Progenitor cell of endocrine pancreas (in vitro differentiated cells): ENCODE measurements around the gene POGK. TPM values are rescaled to one million over a fixed set of nuclear protein-coding genes. Genes with fewer than 3 reads are reported as not detected.

Experiments
- DNase-seq: peaks from one replicate; pipeline ENCODE4 v3.0.0; 2021; ENCODE audit warnings: low spot score; ENCODE audit not compliant: unreplicated experiment
- H3K27ac Mint-ChIP-seq: 2 replicates; pipeline ENCODE4 v1.8.0; 2021; ENCODE audit warnings: mild to moderate bottlenecking, moderate library complexity, mixed read lengths
- H3K27me3 Mint-ChIP-seq: 2 replicates; pipeline ENCODE4 v1.8.0; 2021; ENCODE audit warnings: mixed read lengths
- H3K36me3 Mint-ChIP-seq: 2 replicates; pipeline ENCODE4 v1.8.0; 2022; ENCODE audit warnings: mixed read lengths; ENCODE audit not compliant: insufficient read depth
- H3K4me1 Mint-ChIP-seq: 2 replicates; pipeline ENCODE4 v1.8.0; 2021; ENCODE audit warnings: low read depth, mixed read lengths
- H3K4me3 Mint-ChIP-seq: 2 replicates; pipeline ENCODE4 v1.8.0; 2021; ENCODE audit warnings: low read depth, mild to moderate bottlenecking, moderate library complexity, mixed read lengths
- H3K9me3 Mint-ChIP-seq: 2 replicates; pipeline ENCODE4 v1.8.0; 2021; ENCODE audit warnings: low read depth, mixed read lengths
- total RNA-seq: library from RNA; stranded (reverse); gene quantifications from 2 replicates; pipeline ENCODE4 v1.2.1, GENCODE V29; 2021
- TF ChIP-seq, protein P1 (sequence below): fragments of 200-600 bp; sonication (generic); IDR thresholded peaks from one replicate; pipeline ENCODE4 v1.5.0; 2021; ENCODE audit warnings: antibody characterized with exemption, mild to moderate bottlenecking; ENCODE audit not compliant: unreplicated experiment

Gene POGK
- total RNA-seq, 1 donor from 2014 or later, result 49.9 TPM

DNA sequence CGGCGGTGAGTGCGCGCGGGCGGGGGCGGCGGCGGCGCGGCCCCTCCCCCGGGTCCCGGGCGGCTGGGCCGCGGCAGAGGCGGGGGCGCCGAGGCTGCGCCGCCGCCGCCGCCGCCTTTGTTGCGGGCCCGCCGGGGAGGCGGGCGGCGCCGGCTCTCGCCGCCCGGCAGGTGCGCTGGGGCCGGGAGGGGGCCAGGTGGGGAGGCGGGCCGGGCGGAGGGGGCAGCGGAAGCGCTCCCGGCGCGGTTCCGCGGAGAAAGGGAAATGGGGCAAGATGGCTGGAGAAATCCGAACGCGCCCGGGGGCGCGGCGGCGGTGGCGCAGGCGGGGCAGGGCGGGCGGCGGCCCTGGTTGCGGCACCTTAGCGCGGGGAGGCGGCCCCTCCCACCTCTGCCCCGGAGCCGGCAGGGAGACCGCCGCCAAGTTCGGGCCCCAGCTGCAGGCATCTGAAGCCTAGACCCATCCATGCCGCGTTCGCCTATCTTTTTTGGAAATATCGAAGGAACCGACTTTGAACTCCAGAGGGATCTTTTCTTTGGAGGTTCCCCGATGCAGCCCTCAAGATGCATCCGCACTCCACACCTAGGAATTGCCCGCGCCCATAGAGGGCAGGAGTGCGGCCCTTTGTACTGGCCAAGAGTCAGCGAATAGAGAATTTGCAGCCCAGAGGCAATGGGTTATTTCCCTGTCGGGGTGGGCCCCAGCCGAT lies 479 bp downstream of the POGK start:
- peaks cover 3% of the 10 kb centered on the region for H3K27me3 Mint-ChIP-seq
- peaks cover 41% of the 10 kb centered on the region for H3K4me1 Mint-ChIP-seq
- H3K9me3 Mint-ChIP-seq, result no peaks in the 10 kb centered on the region
- H3K36me3 Mint-ChIP-seq, result peaks cover 20% of the 10 kb centered on the region
- peak; percentile 23 for DNase-seq
- TF ChIP-seq, protein P1, sequence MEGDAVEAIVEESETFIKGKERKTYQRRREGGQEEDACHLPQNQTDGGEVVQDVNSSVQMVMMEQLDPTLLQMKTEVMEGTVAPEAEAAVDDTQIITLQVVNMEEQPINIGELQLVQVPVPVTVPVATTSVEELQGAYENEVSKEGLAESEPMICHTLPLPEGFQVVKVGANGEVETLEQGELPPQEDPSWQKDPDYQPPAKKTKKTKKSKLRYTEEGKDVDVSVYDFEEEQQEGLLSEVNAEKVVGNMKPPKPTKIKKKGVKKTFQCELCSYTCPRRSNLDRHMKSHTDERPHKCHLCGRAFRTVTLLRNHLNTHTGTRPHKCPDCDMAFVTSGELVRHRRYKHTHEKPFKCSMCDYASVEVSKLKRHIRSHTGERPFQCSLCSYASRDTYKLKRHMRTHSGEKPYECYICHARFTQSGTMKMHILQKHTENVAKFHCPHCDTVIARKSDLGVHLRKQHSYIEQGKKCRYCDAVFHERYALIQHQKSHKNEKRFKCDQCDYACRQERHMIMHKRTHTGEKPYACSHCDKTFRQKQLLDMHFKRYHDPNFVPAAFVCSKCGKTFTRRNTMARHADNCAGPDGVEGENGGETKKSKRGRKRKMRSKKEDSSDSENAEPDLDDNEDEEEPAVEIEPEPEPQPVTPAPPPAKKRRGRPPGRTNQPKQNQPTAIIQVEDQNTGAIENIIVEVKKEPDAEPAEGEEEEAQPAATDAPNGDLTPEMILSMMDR, result peak; percentile 42
- H3K4me3 Mint-ChIP-seq, result peak overlapping the region; percentile 83
- H3K27ac Mint-ChIP-seq, result peak overlapping the region; percentile 93

DNA sequence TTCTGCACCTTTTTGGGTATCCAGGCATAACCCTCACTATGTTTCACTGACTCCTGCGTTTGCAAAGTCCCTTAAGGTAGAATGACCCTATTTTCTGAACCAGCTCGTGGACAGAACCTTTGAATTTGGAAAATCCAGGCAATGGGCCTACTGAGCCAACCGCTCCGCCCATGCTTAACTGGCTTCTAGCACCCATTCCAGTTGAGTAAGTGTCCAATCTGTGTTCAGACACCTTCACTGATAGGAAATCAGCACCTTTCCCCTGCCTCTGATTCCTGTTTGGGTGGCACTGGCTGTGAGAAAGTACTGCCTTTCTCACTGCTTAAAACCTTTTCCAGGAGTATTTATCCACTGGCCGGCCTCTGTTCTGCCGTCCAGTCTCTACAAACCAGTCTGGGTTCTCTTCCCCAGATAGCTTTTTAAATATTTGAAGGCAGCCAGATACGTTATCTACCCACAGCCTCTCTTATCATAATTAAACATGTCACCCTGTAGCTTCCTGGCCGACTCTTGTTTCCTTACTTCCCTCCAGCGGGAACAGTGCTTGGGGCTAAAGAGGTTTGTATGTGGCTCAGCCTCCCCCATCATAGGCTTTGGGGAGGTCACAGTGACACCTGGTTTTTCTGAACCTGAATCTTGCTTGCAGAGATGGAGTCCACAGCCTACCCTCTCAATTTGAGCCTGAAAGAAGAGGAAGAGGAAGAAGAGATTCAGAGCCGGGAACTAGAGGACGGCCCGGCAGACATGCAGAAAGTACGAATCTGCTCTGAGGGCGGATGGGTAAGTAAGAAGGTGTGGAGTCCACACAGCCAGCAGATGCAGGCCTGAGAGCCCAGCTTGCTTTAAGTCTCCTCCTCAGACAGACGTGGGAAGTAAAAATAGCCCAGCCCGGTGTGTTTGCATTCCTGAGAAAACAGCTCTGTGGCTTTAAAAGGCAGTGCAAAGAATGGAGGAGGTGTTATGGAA lies 1.3 kb downstream of the POGK start:
- Mint-ChIP-seq H3K36me3 (peaks cover 21% of the 10 kb centered on the region), H3K4me1 (peaks cover 41% of the 10 kb centered on the region), H3K9me3 (no peaks in the 10 kb centered on the region), H3K4me3 (peak overlapping the region; percentile 83), H3K27ac (peak overlapping the region; percentile 93), H3K27me3 (peaks cover 3% of the 10 kb centered on the region)
- TF ChIP-seq, protein P1, result no peak
- DNase-seq, result no peak

DNA sequence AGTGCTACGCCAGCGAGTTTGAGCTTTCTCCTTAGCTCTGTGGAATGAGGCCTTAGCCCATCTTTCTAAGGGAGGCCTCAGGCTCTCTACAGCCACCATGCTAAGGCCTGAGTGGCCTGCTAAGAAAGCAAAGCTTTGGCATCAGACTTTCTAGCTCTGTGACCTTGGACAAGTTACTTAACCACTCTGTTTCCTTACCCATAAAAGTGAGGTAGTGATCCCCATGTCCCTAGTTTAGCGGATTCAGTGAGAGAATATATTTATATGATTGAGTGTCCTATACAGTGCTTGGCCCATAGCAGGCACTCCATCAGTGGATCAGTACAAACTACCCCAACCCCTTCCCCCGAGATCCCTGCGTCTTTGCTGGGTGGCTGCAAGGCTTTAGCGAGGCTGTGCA lies 4.0 kb downstream of the POGK start:
- Mint-ChIP-seq H3K4me3 (no peak overlapping the region), H3K4me1 (peaks cover 42% of the 10 kb centered on the region), H3K27me3 (no peaks in the 10 kb centered on the region), H3K9me3 (no peaks in the 10 kb centered on the region), H3K36me3 (peaks cover 42% of the 10 kb centered on the region), H3K27ac (no peak overlapping the region)
- DNase-seq, result no peak
- TF ChIP-seq, protein P1, result no peak

DNA sequence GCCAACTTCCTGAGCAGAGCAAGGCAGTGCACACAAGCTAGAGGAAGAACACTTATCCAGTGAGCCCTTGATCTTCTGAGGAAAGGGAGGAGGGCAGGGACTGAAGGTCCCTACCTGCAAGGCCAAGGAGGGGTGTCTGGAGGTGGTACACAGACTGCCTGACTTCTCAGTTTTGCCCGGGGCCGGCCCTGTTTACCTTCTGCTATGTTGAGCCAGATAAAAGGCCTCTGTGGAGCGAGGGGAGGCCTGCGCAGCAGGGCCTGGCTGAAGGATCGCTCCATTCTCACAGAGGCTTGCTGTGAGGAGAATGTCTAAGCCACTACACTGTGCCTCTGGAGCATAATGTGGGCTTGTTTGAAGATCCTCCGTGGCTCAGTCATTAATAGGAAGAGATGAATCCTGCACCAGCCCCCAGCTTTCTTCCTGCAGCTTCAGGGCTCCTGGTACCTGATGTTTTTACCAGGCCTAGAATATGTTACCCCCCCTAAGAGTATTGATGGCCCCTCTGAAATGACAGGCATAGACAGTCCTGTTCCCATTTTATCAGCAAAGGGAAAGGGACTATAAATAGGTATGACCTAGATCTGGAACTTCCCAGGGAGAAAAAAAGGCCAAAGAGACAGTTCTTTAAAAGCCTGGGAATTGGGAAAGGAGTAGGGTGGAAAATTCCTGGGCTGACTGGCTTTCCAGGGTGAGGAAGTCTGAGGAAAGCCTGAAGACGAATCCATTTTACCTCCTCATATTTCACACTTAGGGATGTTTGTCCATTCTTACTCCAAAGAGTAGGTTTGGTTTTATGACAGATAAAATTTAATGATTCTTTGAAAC lies 4.7 kb downstream of the POGK start:
- TF ChIP-seq, protein P1, result no peak
- no peak for DNase-seq
- H3K9me3 Mint-ChIP-seq, result no peaks in the 10 kb centered on the region
- H3K36me3 Mint-ChIP-seq, result peaks cover 44% of the 10 kb centered on the region
- H3K27me3 Mint-ChIP-seq, result no peaks in the 10 kb centered on the region
- peak overlapping the region; percentile 53 for H3K27ac Mint-ChIP-seq
- H3K4me3 Mint-ChIP-seq, result peak overlapping the region; percentile 3
- H3K4me1 Mint-ChIP-seq, result peaks cover 35% of the 10 kb centered on the region

DNA sequence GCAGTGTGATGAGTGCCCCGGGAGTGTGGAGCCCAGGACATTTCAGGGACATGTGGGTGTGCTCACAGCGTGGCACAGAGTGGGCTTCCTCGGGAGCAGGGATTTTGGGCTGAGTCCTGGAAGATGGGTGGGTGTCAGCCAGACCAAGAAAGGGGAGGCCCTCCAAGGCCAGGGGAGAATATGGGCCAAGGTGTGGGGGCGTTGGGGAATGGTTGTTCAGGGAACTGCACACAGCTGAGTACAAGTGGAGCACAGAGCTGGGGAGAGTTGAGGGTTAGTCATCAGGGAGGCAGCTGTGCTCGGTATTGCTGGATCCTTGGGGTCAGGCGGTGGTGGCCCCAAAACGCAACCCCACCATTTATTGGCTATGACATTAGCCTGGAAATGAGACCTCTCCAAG lies 5.5 kb downstream of the POGK start:
- H3K4me3 Mint-ChIP-seq, result no peak overlapping the region
- DNase-seq, result no peak
- no peak overlapping the region for H3K27ac Mint-ChIP-seq
- H3K9me3 Mint-ChIP-seq, result no peaks in the 10 kb centered on the region
- H3K36me3 Mint-ChIP-seq, result peaks cover 49% of the 10 kb centered on the region
- TF ChIP-seq, protein P1, result no peak
- H3K4me1 Mint-ChIP-seq, result peaks cover 34% of the 10 kb centered on the region
- no peaks in the 10 kb centered on the region for H3K27me3 Mint-ChIP-seq
